GM12864 (cell line): ENCODE results near the gene ASF1B.

Source experiments
- DNase-seq: peaks from one replicate; pipeline ENCODE4 v3.0.0-alpha.2; 2011; ENCODE audit warnings: low read depth
- H3K4me3 ChIP-seq: 2 replicates; pipeline ENCODE4 v1.5.1; 2011; ENCODE audit warnings: mild to moderate bottlenecking, low read depth, low read length, control low read depth
- TF ChIP-seq, protein P1 (sequence below): IDR thresholded peaks from 2 replicates; pipeline ENCODE4 v1.5.1; 2011; ENCODE audit warnings: low read depth, mild to moderate bottlenecking, moderate library complexity, low read length, control low read depth, inconsistent platforms; ENCODE audit errors: missing control alignments

ASF1B gene

DNA sequence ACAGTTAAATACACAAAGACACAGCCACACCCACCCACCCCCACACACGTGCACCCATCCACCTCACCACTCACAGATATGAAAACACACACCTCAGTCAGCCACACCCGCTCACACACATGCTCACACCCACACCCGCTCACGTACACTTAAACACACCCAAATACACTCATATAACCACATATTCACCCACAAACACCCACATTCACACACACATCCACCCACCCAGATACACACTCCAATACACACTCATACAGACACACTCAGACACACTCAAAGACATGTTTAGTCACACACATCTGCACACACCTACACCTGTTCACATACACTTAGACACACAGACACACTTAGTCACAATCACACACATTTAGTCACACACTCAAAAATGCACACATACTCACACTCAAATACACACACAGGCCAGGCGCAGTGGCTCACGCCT lies 39.0 kb upstream of the ASF1B start:
- TF ChIP-seq, protein P1, sequence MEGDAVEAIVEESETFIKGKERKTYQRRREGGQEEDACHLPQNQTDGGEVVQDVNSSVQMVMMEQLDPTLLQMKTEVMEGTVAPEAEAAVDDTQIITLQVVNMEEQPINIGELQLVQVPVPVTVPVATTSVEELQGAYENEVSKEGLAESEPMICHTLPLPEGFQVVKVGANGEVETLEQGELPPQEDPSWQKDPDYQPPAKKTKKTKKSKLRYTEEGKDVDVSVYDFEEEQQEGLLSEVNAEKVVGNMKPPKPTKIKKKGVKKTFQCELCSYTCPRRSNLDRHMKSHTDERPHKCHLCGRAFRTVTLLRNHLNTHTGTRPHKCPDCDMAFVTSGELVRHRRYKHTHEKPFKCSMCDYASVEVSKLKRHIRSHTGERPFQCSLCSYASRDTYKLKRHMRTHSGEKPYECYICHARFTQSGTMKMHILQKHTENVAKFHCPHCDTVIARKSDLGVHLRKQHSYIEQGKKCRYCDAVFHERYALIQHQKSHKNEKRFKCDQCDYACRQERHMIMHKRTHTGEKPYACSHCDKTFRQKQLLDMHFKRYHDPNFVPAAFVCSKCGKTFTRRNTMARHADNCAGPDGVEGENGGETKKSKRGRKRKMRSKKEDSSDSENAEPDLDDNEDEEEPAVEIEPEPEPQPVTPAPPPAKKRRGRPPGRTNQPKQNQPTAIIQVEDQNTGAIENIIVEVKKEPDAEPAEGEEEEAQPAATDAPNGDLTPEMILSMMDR: no peak
- DNase-seq: no peak

DNA sequence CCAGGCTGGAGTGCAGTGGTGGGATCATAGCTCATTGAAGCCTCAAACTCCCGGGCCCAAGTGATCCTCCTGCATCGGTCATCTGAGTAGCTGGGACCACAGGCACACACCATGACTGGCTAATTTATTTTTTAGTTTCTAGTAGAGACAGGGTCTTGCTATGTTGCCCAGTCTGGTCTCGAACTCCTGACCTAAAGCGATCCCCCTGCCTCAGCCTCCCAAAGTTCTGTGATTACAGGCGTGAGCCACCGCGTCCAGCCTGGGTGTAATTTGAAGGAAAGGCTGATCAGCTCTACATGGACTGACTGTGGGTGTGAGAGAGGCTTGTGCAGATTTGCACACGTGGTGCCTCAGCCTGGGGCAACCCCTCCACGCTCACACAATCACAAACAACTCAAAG lies 38.5 kb upstream of the ASF1B start:
- TF ChIP-seq, protein P1: no peak
- DNase-seq: no peak
- H3K4me3 ChIP-seq: no peak overlapping the region

More for the DNA sequence above, 39.0 kb upstream of the ASF1B start:
- H3K4me3 ChIP-seq: no peak overlapping the region

- DNase-seq: no peak
- TF ChIP-seq, protein P1: no peak
- H3K4me3 ChIP-seq: no peak overlapping the region
These were observed 32.6 kb upstream of the ASF1B start for GRCh38 chr19:14168993-14169392.

GRCh38 chr19:14168259-14168972 lies 32.0 kb upstream of the ASF1B start:
- DNase-seq: no peak
- H3K4me3 ChIP-seq: no peak overlapping the region
- TF ChIP-seq, protein P1: no peak

DNA sequence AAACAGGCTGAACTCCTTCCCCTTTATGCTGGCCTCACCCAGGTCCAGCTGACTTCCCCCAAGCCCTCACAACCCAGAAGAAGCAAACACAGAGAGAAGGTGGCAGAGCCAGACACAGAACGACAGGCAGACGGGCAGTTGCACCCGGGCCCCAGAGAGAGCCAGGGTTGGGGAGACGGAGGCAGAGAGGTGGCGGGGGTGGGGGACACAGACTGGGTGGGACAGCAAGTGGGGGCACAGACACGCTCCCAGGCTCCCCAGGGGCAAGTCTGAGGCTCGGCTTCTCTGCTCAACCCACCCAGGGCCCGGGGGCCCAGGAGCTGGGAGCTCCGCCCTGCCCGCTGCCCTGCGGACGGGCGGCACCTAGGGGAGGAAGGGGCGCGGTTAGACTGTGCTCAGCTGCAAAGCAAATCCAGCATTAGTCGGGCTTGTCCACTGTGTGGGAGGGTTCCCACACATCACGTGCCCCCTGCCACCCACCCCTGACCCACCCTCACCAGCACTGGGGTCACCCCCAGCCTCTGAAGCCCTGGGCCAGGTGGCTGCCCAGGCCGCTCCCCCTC lies 31.3 kb upstream of the ASF1B start:
- DNase-seq: no peak
- TF ChIP-seq, protein P1: no peak
- no peak overlapping the region for H3K4me3 ChIP-seq

- TF ChIP-seq, protein P1: no peak
- DNase-seq: no peak
- no peak overlapping the region for H3K4me3 ChIP-seq
These were observed 30.7 kb upstream of the ASF1B start for GRCh38 chr19:14166999-14167575.
